AG10803 (cell line): ENCODE measurements around the gene ESRRA.

Source experiments
- DNase-seq: peaks from one replicate; pipeline ENCODE4 v3.0.0; 2010; ENCODE audit warnings: low read depth
- H3K4me3 ChIP-seq: 2 replicates; pipeline ENCODE4 v1.5.1; 2011; ENCODE audit warnings: mild to moderate bottlenecking, low read length, control low read depth
- CTCF ChIP-seq: conservative IDR thresholded peaks from 2 replicates; pipeline ENCODE4 v1.5.1; 2011; ENCODE audit warnings: mild to moderate bottlenecking, low read length, control low read depth, inconsistent platforms

ESRRA gene

GRCh38 chr11:64343767-64344559 is 38.6 kb downstream of the ESRRA start:
- no peak overlapping the region for H3K4me3 ChIP-seq
- TF ChIP-seq CTCF, result peak; percentile 9; the same call in 1 of the 2 replicates
- DNase-seq, result no peak

- DNase-seq, result no peak
- no peak for TF ChIP-seq CTCF
- H3K4me3 ChIP-seq, result no peak overlapping the region
Measured at GRCh38 chr11:64344787-64345186, 39.5 kb downstream of the ESRRA start.

- no peak for DNase-seq
- H3K4me3 ChIP-seq, result no peak overlapping the region
- no peak for TF ChIP-seq CTCF
Measured at GRCh38 chr11:64347193-64347867, 42.0 kb downstream of the ESRRA start.

- DNase-seq, result no peak
- no peak for TF ChIP-seq CTCF
- H3K4me3 ChIP-seq, result no peak overlapping the region
Measured at GRCh38 chr11:64348383-64349024, 43.2 kb downstream of the ESRRA start.

GRCh38 chr11:64349025-64349387 is 43.7 kb downstream of the ESRRA start:
- TF ChIP-seq CTCF, result no peak
- no peak for DNase-seq
- no peak overlapping the region for H3K4me3 ChIP-seq

- no peak for TF ChIP-seq CTCF
- no peak for DNase-seq
- no peak overlapping the region for H3K4me3 ChIP-seq
Measured at GRCh38 chr11:64349404-64349803, 44.1 kb downstream of the ESRRA start.

GRCh38 chr11:64351136-64351631 is 45.9 kb downstream of the ESRRA start:
- no peak overlapping the region for H3K4me3 ChIP-seq
- DNase-seq, result no peak
- TF ChIP-seq CTCF, result no peak
